ENCODE results near the gene NXNL1. TPM values are rescaled to one million over a fixed set of nuclear protein-coding genes. Genes with fewer than 3 reads are reported as not detected.

The NXNL1 gene
- total and polyA plus RNA-seq, 9 of the 15 experiments (the other 6 are each of a cell fraction or from before 2014, with no cell fraction given): not detected

DNA sequence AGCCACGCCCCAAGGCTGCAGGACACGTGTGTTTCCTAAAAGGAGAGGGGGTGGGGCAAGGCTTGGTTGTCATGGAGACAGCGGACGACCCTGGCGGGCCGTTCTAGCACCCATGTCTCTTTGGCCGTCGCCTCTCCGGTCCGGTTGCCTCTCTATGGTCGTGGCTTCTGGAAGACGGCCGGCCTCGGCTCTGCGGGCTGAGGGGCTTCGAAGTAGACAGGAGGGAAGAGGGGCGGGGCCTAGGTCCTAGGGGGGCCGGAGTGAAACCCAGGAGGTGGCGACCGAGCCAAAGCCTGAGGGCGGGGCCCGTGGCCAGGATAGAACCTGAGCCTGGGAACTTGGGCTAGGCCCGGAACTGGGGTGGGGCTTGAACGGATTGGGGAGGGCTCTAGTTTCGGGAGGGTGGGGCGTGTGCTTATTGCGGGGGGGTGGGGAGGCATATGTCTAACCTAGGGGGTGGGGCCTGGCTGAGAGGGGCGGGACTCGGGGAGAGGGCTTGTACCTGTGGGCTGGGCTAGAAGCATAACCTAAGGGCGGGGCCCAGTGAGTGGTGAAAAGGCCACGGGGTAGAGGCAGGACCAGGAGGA lies 8.8 kb upstream of the NXNL1 start (continued):
- TF ChIP-seq, protein P1, sequence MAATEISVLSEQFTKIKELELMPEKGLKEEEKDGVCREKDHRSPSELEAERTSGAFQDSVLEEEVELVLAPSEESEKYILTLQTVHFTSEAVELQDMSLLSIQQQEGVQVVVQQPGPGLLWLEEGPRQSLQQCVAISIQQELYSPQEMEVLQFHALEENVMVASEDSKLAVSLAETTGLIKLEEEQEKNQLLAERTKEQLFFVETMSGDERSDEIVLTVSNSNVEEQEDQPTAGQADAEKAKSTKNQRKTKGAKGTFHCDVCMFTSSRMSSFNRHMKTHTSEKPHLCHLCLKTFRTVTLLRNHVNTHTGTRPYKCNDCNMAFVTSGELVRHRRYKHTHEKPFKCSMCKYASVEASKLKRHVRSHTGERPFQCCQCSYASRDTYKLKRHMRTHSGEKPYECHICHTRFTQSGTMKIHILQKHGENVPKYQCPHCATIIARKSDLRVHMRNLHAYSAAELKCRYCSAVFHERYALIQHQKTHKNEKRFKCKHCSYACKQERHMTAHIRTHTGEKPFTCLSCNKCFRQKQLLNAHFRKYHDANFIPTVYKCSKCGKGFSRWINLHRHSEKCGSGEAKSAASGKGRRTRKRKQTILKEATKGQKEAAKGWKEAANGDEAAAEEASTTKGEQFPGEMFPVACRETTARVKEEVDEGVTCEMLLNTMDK (IDR thresholded peaks at IDR 0.05; ENCODE audit: borderline replicate concordance, insufficient read depth, low read depth, low read length, poor library complexity, severe bottlenecking): no peak
- TF ChIP-seq GABPB1 (CRISPR knock-in tag; IDR thresholded peaks at IDR 0.05) (0 out of 2 replicates have a peak, but pooled peaks have one; percentile 18), ZKSCAN3 (CRISPR knock-in tag; IDR thresholded peaks at IDR 0.05) (no peak), L3MBTL2 (IDR thresholded peaks at IDR 0.05) (peak; percentile 66; the same call in 1 of the 2 replicates), MXI1 (IDR thresholded peaks at IDR 0.05; ENCODE audit: low read depth, low read length) (peak; percentile 99), SRF (CRISPR knock-in tag; IDR thresholded peaks at IDR 0.05) (peak in 1 of 2 experiments; percentile 30; a peak in 1 of 4 replicates), ZFX (CRISPR knock-in tag; IDR thresholded peaks at IDR 0.05) (peak; percentile 85), ZNF12 (CRISPR knock-in tag; IDR thresholded peaks at IDR 0.05) (no peak), NONO (IDR thresholded peaks at IDR 0.05; ENCODE audit: low read depth in 2 of 2, low read length in 1 of 2) (peak in 1 of 2 experiments; percentile 17; a peak in 1 of 4 replicates), CBX8 (IDR thresholded peaks at IDR 0.05; ENCODE audit: borderline replicate concordance, extremely low read depth, low read depth, low read length, poor library complexity, severe bottlenecking) (no peak), RBM25 (IDR thresholded peaks at IDR 0.05; ENCODE audit: low read depth, low read length, severe bottlenecking) (no peak)
- TF ChIP-seq, protein P2, sequence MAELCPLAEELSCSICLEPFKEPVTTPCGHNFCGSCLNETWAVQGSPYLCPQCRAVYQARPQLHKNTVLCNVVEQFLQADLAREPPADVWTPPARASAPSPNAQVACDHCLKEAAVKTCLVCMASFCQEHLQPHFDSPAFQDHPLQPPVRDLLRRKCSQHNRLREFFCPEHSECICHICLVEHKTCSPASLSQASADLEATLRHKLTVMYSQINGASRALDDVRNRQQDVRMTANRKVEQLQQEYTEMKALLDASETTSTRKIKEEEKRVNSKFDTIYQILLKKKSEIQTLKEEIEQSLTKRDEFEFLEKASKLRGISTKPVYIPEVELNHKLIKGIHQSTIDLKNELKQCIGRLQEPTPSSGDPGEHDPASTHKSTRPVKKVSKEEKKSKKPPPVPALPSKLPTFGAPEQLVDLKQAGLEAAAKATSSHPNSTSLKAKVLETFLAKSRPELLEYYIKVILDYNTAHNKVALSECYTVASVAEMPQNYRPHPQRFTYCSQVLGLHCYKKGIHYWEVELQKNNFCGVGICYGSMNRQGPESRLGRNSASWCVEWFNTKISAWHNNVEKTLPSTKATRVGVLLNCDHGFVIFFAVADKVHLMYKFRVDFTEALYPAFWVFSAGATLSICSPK (IDR thresholded peaks at IDR 0.05; ENCODE audit: borderline replicate concordance): 0 out of 2 replicates have a peak, but pooled peaks have one; percentile 24
- TF ChIP-seq, protein P3, sequence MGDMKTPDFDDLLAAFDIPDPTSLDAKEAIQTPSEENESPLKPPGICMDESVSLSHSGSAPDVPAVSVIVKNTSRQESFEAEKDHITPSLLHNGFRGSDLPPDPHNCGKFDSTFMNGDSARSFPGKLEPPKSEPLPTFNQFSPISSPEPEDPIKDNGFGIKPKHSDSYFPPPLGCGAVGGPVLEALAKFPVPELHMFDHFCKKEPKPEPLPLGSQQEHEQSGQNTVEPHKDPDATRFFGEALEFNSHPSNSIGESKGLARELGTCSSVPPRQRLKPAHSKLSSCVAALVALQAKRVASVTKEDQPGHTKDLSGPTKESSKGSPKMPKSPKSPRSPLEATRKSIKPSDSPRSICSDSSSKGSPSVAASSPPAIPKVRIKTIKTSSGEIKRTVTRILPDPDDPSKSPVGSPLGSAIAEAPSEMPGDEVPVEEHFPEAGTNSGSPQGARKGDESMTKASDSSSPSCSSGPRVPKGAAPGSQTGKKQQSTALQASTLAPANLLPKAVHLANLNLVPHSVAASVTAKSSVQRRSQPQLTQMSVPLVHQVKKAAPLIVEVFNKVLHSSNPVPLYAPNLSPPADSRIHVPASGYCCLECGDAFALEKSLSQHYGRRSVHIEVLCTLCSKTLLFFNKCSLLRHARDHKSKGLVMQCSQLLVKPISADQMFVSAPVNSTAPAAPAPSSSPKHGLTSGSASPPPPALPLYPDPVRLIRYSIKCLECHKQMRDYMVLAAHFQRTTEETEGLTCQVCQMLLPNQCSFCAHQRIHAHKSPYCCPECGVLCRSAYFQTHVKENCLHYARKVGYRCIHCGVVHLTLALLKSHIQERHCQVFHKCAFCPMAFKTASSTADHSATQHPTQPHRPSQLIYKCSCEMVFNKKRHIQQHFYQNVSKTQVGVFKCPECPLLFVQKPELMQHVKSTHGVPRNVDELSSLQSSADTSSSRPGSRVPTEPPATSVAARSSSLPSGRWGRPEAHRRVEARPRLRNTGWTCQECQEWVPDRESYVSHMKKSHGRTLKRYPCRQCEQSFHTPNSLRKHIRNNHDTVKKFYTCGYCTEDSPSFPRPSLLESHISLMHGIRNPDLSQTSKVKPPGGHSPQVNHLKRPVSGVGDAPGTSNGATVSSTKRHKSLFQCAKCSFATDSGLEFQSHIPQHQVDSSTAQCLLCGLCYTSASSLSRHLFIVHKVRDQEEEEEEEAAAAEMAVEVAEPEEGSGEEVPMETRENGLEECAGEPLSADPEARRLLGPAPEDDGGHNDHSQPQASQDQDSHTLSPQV (IDR thresholded peaks at IDR 0.05): no peak
- TF ChIP-seq, protein P4, sequence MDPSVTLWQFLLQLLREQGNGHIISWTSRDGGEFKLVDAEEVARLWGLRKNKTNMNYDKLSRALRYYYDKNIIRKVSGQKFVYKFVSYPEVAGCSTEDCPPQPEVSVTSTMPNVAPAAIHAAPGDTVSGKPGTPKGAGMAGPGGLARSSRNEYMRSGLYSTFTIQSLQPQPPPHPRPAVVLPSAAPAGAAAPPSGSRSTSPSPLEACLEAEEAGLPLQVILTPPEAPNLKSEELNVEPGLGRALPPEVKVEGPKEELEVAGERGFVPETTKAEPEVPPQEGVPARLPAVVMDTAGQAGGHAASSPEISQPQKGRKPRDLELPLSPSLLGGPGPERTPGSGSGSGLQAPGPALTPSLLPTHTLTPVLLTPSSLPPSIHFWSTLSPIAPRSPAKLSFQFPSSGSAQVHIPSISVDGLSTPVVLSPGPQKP (CRISPR knock-in tag; IDR thresholded peaks at IDR 0.05): no peak
- TF ChIP-seq, protein P5, sequence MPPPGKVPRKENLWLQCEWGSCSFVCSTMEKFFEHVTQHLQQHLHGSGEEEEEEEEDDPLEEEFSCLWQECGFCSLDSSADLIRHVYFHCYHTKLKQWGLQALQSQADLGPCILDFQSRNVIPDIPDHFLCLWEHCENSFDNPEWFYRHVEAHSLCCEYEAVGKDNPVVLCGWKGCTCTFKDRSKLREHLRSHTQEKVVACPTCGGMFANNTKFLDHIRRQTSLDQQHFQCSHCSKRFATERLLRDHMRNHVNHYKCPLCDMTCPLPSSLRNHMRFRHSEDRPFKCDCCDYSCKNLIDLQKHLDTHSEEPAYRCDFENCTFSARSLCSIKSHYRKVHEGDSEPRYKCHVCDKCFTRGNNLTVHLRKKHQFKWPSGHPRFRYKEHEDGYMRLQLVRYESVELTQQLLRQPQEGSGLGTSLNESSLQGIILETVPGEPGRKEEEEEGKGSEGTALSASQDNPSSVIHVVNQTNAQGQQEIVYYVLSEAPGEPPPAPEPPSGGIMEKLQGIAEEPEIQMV (tag; conservative IDR thresholded peaks at IDR 0.05; ENCODE audit: low read depth): peak; percentile 99
